Activated T-cell treated with anti-CD3 and anti-CD28 coated beads, Interleukin-2, amount 50 U/mL, for 24 hours (primary cell): ENCODE measurements around the gene FXR2.

ENCODE experiments used
- DNase-seq: peaks from one replicate; pipeline ENCODE4 v3.0.0-alpha.2; 2020
- H3K27ac Mint-ChIP-seq: 2 replicates; pipeline ENCODE4 v1.8.0; 2020; ENCODE audit warnings: mild to moderate bottlenecking, mixed read lengths
- H3K27me3 Mint-ChIP-seq: 2 replicates; pipeline ENCODE4 v1.8.0; 2020; ENCODE audit warnings: mixed read lengths
- H3K36me3 Mint-ChIP-seq: 2 replicates; pipeline ENCODE4 v1.8.0; 2020; ENCODE audit warnings: low read depth, mixed read lengths
- H3K4me1 Mint-ChIP-seq: 2 replicates; pipeline ENCODE4 v1.8.0; 2020; ENCODE audit warnings: low read depth, mixed read lengths
- H3K4me3 Mint-ChIP-seq: 2 replicates; pipeline ENCODE4 v1.8.0; 2020; ENCODE audit warnings: mild to moderate bottlenecking, moderate library complexity, mixed read lengths
- H3K9me3 Mint-ChIP-seq: 2 replicates; pipeline ENCODE4 v1.8.0; 2020; ENCODE audit warnings: mixed read lengths

FXR2 gene

DNA sequence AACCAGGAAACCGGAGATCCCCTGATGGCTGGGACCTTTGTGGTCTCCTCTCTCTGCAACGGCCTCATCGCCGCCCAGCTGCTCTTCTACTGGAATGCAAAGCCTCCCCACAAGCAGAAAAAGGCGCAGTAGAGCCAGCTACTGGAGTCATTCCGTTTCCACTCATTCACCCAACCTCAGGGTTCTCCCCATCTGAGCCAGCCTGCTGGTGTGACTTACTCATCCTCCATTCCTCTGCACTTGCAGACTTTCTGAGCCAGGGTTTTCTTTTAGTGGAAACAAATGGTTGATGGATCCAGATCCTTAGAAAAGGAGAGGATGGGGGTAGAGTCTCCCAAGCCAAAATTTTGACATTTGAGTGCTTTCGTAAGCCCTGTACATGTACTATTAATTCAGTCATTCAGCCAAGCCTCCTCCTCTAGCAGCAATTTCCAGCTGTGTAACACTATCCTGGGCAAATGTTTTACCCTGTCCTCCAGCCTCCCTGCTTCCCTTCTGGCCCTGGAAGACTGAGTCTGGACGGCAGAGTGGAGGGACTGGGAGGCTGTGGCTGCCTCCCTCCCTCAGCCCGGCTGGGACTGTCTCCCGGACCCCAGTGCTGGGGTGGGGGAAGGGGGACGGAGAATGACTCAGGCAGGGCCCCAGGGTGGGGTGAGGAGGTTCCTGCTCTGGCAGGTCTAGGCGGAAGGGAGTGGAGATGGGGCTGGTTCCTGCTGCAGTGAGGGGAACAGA is 27.1 kb downstream of the FXR2 start:
- H3K9me3 Mint-ChIP-seq = no peaks in the 10 kb centered on the region
- no peaks in the 10 kb centered on the region for H3K27me3 Mint-ChIP-seq
- H3K27ac Mint-ChIP-seq = peak overlapping the region; percentile 71
- H3K4me1 Mint-ChIP-seq = peaks cover 27% of the 10 kb centered on the region
- H3K4me3 Mint-ChIP-seq = no peak overlapping the region
- DNase-seq = no peak
- H3K36me3 Mint-ChIP-seq = peaks cover 86% of the 10 kb centered on the region

DNA sequence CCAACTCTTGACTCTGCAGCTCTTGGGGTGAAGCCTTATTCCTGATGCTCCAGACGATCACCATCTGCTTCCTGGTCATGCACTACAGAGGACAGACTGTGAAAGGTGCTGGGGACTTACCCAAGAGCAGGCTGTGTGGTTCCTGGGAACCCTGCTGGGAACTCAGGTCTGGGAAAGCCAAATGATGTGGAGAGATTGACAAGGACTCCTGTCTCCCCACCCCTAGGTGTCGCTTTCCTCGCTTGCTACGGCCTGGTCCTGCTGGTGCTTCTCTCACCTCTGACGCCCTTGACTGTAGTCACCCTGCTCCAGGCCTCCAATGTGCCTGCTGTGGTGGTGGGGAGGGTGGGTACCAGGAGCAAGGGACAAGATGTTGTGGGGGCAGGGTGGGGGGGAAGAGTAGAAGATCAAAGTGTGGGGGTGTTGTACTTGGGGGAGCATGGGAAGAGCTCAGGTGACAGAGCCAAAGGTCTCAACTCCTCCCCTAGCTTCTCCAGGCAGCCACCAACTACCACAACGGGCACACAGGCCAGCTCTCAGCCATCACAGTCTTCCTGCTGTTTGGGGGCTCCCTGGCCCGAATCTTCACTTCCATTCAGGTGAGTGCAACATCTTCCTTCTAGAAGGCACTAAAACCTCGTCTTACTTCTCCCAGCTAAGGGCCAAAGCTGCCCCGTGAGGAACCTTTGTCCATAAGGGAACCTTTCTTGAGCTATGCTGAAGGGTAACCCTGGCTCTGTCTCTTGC is 27.9 kb downstream of the FXR2 start:
- no peaks in the 10 kb centered on the region for H3K27me3 Mint-ChIP-seq
- H3K9me3 Mint-ChIP-seq = no peaks in the 10 kb centered on the region
- DNase-seq = no peak
- H3K36me3 Mint-ChIP-seq = peaks cover 85% of the 10 kb centered on the region
- H3K27ac Mint-ChIP-seq = peak overlapping the region; percentile 71
- H3K4me3 Mint-ChIP-seq = no peak overlapping the region
- H3K4me1 Mint-ChIP-seq = peaks cover 35% of the 10 kb centered on the region

DNA sequence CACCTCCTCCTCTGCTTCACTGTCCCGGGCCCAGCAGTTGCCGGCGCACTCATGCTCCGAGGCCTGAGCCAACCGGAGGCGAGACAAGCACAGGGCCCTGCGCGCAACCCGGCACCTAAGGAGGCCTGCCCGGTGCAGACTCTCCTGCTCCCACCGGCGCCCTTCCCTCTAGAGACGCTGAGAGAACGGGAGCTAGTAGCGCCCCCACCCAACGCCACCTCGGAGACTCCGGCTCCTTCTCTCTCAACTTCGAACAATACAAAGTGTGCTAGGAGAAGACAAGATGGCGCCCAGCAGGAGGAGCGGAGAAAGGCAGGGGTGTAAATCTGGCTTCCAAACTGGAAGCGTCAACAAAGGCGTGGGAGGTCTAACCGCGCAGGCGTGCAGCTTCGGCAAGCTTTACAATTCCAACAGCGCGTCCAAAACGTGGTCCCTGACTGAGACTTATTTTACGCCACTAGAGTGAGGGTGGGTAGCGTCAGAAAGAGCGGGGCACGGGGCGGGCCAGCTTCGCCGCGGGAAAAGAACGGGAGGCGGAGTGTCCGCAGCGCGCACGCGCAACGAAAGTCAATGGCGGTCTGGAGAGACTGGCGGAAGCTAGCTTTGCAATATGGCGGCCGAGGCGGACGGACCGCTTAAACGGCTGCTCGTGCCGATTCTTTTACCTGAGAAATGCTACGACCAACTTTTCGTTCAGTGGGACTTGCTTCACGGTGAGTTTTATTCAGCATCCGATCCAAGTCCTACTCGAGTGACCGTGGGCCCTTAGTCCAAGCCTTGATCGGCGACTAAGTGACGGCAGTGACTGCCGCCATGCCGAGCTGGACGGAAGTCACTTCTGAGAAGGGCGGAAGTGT is 31.2 kb downstream of the FXR2 start, which contains the start of gene MPDU1:
Gene MPDU1, plus strand, starts transcription at position 600 of the 857 bp plus-strand sequence. Its CDS starts 11 bp downstream, at position 611.
- peaks cover 85% of the 10 kb centered on the region for H3K36me3 Mint-ChIP-seq
- peak within 1 kb of the TSS; percentile 95 for H3K4me3 Mint-ChIP-seq
- peak within 1 kb of the TSS; percentile 100 for H3K27ac Mint-ChIP-seq
- H3K27me3 Mint-ChIP-seq = no peaks in the 10 kb centered on the region
- H3K4me1 Mint-ChIP-seq = peaks cover 62% of the 10 kb centered on the region
- peak; percentile 96 for DNase-seq
- no peaks in the 10 kb centered on the region for H3K9me3 Mint-ChIP-seq

DNA sequence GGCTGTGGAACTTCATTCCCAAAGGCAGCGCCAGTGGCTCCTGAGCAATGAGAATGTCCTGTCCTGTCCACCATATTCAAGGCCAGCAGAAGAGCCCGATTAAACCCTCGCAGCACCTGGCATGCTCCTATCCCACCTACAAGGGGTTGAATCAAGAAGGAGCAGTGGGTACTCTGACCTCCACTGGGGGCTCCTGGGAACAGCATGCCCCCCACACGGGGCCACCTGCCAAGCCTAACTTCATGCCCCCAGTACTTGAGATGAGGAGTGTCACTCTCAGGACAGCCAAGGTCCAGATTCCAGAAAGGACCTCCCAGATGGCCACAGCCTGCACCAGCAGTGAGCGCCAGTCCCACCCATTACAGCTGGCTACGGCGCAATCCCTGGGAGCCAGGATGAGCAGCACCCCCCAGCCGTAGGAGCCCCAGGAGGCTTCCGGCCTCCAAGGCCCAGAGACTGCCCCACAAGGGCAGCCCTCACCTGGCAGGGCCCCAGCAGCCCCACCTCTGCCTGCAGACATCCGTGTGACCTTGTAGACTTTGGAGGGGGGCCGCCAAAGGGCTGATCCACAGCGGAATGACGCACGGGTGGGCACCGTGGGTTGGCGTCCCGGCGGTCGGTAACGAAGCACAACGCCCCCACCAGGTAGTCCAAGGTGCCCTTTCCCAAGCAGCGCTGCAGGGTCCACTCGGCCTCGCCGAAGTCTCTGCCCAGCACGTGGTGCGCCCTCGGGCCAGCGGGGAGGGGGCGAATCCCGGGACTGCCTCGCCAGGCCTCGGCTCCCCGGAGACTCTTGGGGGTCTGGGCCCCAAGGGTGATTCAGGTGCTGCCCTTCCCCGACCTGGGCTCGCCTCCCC is 32.1 kb downstream of the FXR2 start:
- Mint-ChIP-seq H3K36me3 (peaks cover 85% of the 10 kb centered on the region), H3K9me3 (no peaks in the 10 kb centered on the region), H3K4me1 (peaks cover 71% of the 10 kb centered on the region), H3K4me3 (peak overlapping the region; percentile 95), H3K27ac (peak overlapping the region; percentile 100), H3K27me3 (no peaks in the 10 kb centered on the region)
- peak; percentile 41 for DNase-seq

DNA sequence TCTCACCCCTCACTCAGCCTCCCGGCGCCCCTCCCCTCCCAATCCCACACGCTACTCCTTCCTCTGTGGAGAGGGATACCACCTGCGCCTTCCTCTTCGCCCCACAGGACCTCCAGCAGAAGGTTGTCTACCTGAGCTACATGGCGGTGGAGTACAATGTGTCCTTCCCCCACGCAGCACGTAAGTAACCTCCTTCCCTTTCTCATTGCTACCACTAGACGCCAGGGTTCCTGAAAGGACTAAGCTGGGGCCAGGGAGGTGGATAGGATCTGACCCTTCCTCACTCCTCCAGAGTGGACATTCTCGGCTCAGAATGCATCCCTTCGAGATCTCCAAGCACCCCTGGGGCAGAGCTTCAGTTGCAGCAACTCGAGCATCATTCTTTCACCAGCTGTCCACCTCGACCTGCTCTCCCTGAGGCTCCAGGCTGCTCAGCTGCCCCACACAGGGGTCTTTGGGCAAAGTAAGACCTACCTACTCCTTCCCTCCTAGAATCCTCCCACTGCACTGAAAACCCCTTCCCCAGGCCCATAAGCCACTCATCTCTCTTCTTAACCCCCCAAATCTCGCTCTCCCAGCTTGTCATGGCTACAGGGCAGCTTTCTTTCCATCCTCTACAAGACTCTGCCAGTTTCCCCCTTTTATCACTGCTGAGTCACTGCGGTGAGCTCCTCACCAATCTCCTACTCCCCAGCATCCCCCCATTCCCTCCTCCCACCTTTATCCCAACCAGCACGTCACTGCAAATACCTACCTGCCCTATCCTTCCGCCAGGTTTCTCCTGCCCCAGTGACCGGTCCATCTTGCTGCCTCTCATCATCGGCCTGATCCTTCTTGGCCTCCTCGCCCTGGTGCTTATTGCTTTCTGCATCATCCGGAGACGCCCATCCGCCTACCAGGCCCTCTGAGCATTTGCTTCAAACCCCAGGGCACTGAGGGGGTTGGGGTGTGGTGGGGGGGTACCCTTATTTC is 33.8 kb downstream of the FXR2 start:
- no peak for DNase-seq
- peak overlapping the region; percentile 100 for H3K27ac Mint-ChIP-seq
- no peaks in the 10 kb centered on the region for H3K27me3 Mint-ChIP-seq
- H3K4me1 Mint-ChIP-seq = peaks cover 84% of the 10 kb centered on the region
- no peaks in the 10 kb centered on the region for H3K9me3 Mint-ChIP-seq
- peaks cover 87% of the 10 kb centered on the region for H3K36me3 Mint-ChIP-seq
- peak overlapping the region; percentile 90 for H3K4me3 Mint-ChIP-seq

DNA sequence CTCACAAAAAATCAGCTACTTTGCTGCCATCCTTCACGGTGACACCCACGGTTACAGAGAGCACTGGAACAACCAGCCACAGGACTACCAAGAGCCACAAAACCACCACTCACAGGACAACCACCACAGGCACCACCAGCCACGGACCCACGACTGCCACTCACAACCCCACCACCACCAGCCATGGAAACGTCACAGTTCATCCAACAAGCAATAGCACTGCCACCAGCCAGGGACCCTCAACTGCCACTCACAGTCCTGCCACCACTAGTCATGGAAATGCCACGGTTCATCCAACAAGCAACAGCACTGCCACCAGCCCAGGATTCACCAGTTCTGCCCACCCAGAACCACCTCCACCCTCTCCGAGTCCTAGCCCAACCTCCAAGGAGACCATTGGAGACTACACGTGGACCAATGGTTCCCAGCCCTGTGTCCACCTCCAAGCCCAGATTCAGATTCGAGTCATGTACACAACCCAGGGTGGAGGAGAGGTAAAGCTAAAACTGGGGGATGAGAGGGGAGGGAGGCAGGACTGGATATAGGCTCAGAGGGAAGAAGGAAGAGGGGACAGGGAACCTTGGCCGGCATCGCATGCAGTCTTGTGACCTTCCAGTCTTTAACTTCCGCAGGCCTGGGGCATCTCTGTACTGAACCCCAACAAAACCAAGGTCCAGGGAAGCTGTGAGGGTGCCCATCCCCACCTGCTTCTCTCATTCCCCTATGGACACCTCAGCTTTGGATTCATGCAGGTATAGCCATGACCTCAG is 34.7 kb downstream of the FXR2 start:
- no peaks in the 10 kb centered on the region for H3K27me3 Mint-ChIP-seq
- H3K36me3 Mint-ChIP-seq = peaks cover 89% of the 10 kb centered on the region
- DNase-seq = no peak
- H3K4me1 Mint-ChIP-seq = peaks cover 85% of the 10 kb centered on the region
- no peaks in the 10 kb centered on the region for H3K9me3 Mint-ChIP-seq
- peak overlapping the region; percentile 100 for H3K27ac Mint-ChIP-seq
- peak overlapping the region; percentile 90 for H3K4me3 Mint-ChIP-seq

DNA sequence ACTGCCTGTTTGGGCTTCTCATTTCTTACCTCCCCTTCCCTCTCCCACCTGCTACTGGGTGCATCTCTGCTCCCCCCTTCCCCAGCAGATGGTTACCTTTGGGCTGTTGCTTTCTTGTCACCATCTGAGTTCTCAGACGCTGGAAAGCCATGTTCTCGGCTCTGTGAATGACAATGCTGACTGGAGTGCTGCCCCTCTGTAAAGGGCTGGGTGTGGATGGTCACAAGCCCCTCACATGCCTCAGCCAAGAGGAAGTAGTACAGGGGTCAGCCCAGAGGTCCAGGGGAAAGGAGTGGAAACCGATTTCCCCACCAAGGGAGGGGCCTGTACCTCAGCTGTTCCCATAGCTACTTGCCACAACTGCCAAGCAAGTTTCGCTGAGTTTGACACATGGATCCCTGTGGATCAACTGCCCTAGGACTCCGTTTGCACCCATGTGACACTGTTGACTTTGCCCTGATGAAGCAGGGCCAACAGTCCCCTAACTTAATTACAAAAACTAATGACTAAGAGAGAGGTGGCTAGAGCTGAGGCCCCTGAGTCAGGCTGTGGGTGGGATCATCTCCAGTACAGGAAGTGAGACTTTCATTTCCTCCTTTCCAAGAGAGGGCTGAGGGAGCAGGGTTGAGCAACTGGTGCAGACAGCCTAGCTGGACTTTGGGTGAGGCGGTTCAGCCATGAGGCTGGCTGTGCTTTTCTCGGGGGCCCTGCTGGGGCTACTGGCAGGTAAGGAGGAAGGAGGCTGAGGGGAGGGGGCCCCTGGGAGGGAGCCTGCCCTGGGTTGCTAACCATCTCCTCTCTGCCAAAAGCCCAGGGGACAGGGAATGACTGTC is 35.5 kb downstream of the FXR2 start, which contains the start of gene CD68:
Gene CD68, plus strand, starts transcription at position 638 of the 833 bp plus-strand sequence. Its CDS starts 40 bp downstream, at position 678.
- H3K27ac Mint-ChIP-seq = peak within 1 kb of the TSS; percentile 100
- H3K36me3 Mint-ChIP-seq = peaks cover 89% of the 10 kb centered on the region

DNA sequence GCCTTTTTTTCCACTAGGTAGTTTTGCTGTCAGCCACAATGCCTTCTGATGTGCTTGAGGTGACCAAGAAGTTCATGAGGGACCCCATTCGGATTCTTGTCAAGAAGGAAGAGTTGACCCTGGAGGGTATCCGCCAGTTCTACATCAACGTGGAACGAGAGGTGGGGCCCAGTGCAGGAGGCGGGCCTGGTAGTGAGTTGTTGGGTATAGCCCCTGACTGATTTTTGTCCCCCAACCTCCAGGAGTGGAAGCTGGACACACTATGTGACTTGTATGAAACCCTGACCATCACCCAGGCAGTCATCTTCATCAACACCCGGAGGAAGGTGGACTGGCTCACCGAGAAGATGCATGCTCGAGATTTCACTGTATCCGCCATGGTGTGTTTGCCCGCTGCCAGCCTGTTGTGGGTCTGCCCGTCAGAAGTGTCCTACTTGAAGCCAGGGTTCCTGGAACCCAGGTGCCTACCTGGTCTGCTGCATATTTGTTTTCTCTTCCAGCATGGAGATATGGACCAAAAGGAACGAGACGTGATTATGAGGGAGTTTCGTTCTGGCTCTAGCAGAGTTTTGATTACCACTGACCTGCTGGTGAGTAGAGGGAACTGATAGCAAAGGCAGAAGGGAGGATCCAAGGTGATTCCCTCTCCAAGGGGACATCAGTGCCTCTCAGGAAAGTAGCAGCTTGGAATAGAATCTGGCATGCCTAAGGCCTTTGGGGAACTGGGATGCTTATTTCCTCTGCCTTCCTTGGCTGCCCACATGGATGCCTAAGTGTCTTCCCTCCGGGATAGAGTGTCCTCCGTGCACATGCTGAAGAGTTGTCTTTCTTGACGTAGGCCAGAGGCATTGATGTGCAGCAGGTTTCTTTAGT is 37.1 kb downstream of the FXR2 start:
- H3K9me3 Mint-ChIP-seq = no peaks in the 10 kb centered on the region
- peaks cover 83% of the 10 kb centered on the region for H3K4me1 Mint-ChIP-seq
- H3K36me3 Mint-ChIP-seq = peaks cover 94% of the 10 kb centered on the region
- H3K27ac Mint-ChIP-seq = peak overlapping the region; percentile 100
- peak overlapping the region; percentile 90 for H3K4me3 Mint-ChIP-seq
- H3K27me3 Mint-ChIP-seq = no peaks in the 10 kb centered on the region
- no peak for DNase-seq

More for the DNA sequence above, 35.5 kb downstream of the FXR2 start, which contains the start of gene CD68:
- Mint-ChIP-seq H3K9me3 (no peaks in the 10 kb centered on the region), H3K4me3 (peak within 1 kb of the TSS; percentile 90), H3K27me3 (no peaks in the 10 kb centered on the region), H3K4me1 (peaks cover 88% of the 10 kb centered on the region)
- DNase-seq = peak; percentile 82

DNA sequence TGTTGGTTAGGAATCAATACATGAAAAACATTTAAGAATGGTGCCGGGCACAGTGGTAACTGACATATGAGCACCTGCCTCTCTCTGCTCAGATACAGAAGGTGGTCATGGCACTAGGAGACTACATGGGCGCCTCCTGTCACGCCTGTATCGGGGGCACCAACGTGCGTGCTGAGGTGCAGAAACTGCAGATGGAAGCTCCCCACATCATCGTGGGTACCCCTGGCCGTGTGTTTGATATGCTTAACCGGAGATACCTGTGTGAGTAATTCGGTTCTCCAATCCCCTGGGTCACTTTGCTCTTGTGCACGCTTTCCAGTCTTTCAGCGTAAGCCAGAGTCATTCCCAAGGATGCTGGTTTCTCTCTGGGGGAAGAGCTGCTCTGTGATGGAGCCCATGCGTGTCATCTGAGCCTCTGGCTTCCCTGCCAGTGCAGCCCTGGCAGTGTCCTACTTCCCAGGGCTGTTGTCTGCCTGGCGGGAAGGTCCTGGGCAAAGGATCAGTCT is 38.2 kb downstream of the FXR2 start:
- H3K4me1 Mint-ChIP-seq = peaks cover 78% of the 10 kb centered on the region

DNA sequence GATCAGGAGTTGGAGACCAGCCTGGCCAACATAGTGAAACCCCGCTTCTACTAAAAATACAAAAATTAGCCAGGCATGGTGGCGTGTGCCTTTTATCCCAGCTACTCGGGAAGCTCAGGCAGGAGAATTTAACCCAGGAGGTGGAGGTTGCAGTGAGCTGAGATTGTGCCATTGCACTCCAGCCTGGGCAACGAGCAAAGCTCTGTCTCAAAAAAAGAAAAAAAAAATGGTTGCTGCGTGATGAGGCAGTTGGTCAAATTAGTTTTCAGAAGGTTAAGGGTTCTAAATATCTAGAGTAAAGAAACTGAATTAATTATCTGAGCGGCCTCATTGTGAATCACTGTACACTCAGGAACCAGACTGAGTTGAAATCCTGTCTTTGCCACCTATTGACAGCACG is 38.7 kb downstream of the FXR2 start:
- no peak for DNase-seq
- H3K27ac Mint-ChIP-seq = peak overlapping the region; percentile 100
- no peaks in the 10 kb centered on the region for H3K9me3 Mint-ChIP-seq
- peaks cover 95% of the 10 kb centered on the region for H3K36me3 Mint-ChIP-seq
- H3K4me3 Mint-ChIP-seq = peak overlapping the region; percentile 90
- peaks cover 78% of the 10 kb centered on the region for H3K4me1 Mint-ChIP-seq
- no peaks in the 10 kb centered on the region for H3K27me3 Mint-ChIP-seq

More for the DNA sequence above, 38.2 kb downstream of the FXR2 start:
- H3K36me3 Mint-ChIP-seq = peaks cover 95% of the 10 kb centered on the region
- H3K27me3 Mint-ChIP-seq = no peaks in the 10 kb centered on the region
- DNase-seq = peak; percentile 40
- H3K9me3 Mint-ChIP-seq = no peaks in the 10 kb centered on the region
- peak overlapping the region; percentile 90 for H3K4me3 Mint-ChIP-seq
- H3K27ac Mint-ChIP-seq = peak overlapping the region; percentile 100

DNA sequence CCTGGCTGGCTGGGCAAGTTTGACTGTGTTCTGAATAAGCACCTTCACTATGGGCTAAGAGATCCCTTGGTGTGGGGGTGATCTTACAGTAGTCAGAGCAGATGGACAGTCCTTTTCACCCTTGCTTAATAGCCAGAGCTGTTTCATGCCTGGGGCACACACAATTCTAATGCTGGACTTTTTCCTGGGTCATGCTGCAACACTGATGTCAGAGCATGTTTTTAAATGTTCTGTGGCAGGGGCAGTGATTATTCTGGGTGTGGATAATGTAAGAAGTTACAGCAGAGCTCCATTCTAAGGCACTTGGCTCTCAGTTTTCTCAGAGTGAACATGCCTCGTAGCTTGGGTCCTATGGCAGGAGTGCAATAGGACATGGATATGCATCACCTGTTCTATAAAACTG is 39.2 kb downstream of the FXR2 start:
- H3K4me3 Mint-ChIP-seq = peak overlapping the region; percentile 90
- H3K9me3 Mint-ChIP-seq = no peaks in the 10 kb centered on the region
- H3K4me1 Mint-ChIP-seq = peaks cover 78% of the 10 kb centered on the region
- H3K27me3 Mint-ChIP-seq = no peaks in the 10 kb centered on the region
- DNase-seq = no peak
- H3K27ac Mint-ChIP-seq = peak overlapping the region; percentile 100
- H3K36me3 Mint-ChIP-seq = peaks cover 95% of the 10 kb centered on the region
